HepG2 (cell line): ENCODE results near the gene PGS1. TPM values are rescaled to one million over a fixed set of nuclear protein-coding genes. Genes with fewer than 3 reads are reported as not detected.

Experiments used
- AKAP8 ChIP-seq: sonication (generic); formaldehyde crosslinking; IDR thresholded peaks from 2 replicates; pipeline ENCODE4 v1.5.1; 2020; ENCODE audit warnings: mild to moderate bottlenecking, missing genetic modification reagents
- DR1 ChIP-seq: sonication (generic); formaldehyde crosslinking; IDR thresholded peaks from 2 replicates; pipeline ENCODE4 v1.8.0; 2021; ENCODE audit warnings: mild to moderate bottlenecking, missing genetic modification reagents, inconsistent platforms
- DRAP1 ChIP-seq: IDR thresholded peaks from 2 replicates; pipeline ENCODE4 v1.6.1; 2016; ENCODE audit warnings: missing genetic modification reagents, missing compliant biosample characterization
- EZH2 ChIP-seq: conservative IDR thresholded peaks from 2 replicates; pipeline ENCODE4 v1.6.1; 2012; ENCODE audit warnings: mild to moderate bottlenecking, low read depth, low read length, moderate library complexity
- FOXA3 ChIP-seq: IDR thresholded peaks from 2 replicates; pipeline ENCODE4 v1.6.1; 2016; ENCODE audit warnings: missing genetic modification reagents, missing compliant biosample characterization
- GATAD2A ChIP-seq: IDR thresholded peaks from 2 replicates; pipeline ENCODE4 v1.6.1; 2016
- HOXD1 ChIP-seq: sonication (generic); formaldehyde crosslinking; IDR thresholded peaks from 2 replicates; pipeline ENCODE4 v1.5.0; 2020; ENCODE audit warnings: missing genetic modification reagents
- IRF9 ChIP-seq: sonication (generic); formaldehyde crosslinking; IDR thresholded peaks from 2 replicates; pipeline ENCODE4 v1.8.0; 2022; ENCODE audit warnings: missing genetic modification reagents, mild to moderate bottlenecking, borderline replicate concordance
- KMT2A ChIP-seq: sonication (generic); formaldehyde crosslinking; IDR thresholded peaks from 2 replicates; pipeline ENCODE4 v1.4.0; 2020; ENCODE audit warnings: missing genetic modification reagents
- MAZ ChIP-seq, 2 experiments: sonication (generic) in 1 of 2; formaldehyde crosslinking in 1 of 2; IDR thresholded peaks; 2 replicates each; pipeline versions ENCODE4 v1.5.0 to v1.6.1; 2012 to 2020; ENCODE audit warnings: low read depth in 2 of 2, mild to moderate bottlenecking in 2 of 2, borderline replicate concordance in 1 of 2, improper control_type of control experiment in 1 of 2, low read length in 1 of 2, missing genetic modification reagents in 1 of 2, moderate library complexity in 1 of 2
- MXD1 ChIP-seq: sonication (generic); formaldehyde crosslinking; IDR thresholded peaks from 2 replicates; pipeline ENCODE4 v1.4.0; 2020; ENCODE audit warnings: mild to moderate bottlenecking, missing genetic modification reagents
- MYNN ChIP-seq: sonication (generic); formaldehyde crosslinking; IDR thresholded peaks from 2 replicates; pipeline ENCODE4 v1.4.0; 2020; ENCODE audit warnings: mild to moderate bottlenecking, low read depth, missing genetic modification reagents
- NCOR1 ChIP-seq: fragments of 200-600 bp; sonication (generic); IDR thresholded peaks from 2 replicates; pipeline ENCODE4 v1.7.0; 2017; ENCODE audit warnings: antibody characterized with exemption, low read length, borderline replicate concordance
- PHF5A ChIP-seq: IDR thresholded peaks from one replicate; pipeline ENCODE4 v1.6.1; 2018; ENCODE audit warnings: low read depth, missing genetic modification reagents; ENCODE audit not compliant: unreplicated experiment
- RAD51 ChIP-seq: fragments of 450-650 bp; IDR thresholded peaks from 2 replicates; pipeline ENCODE4 v1.6.1; 2016; ENCODE audit warnings: borderline replicate concordance
- SALL1 ChIP-seq: sonication (generic); formaldehyde crosslinking; IDR thresholded peaks from 2 replicates; pipeline ENCODE4 v1.8.0; 2022; ENCODE audit warnings: mild to moderate bottlenecking, missing genetic modification reagents
- SAP130 ChIP-seq: IDR thresholded peaks from 2 replicates; pipeline ENCODE4 v1.6.1; 2016; ENCODE audit warnings: low read depth
- SATB2 ChIP-seq: sonication (generic); formaldehyde crosslinking; IDR thresholded peaks from 2 replicates; pipeline ENCODE4 v1.5.0; 2020; ENCODE audit warnings: missing genetic modification reagents
- SKIL ChIP-seq: sonication (generic); formaldehyde crosslinking; IDR thresholded peaks from 2 replicates; pipeline ENCODE4 v1.8.0; 2022; ENCODE audit warnings: missing genetic modification reagents, mild to moderate bottlenecking, moderate library complexity, borderline replicate concordance
- SNAI1 ChIP-seq: sonication (generic); formaldehyde crosslinking; IDR thresholded peaks from 2 replicates; pipeline ENCODE4 v1.5.0; 2020; ENCODE audit warnings: mild to moderate bottlenecking, missing genetic modification reagents, borderline replicate concordance
- TEAD3 ChIP-seq: optimal IDR thresholded peaks from 2 replicates; pipeline ENCODE3; 2016; ENCODE audit warnings: borderline replicate concordance
- ZBTB8A ChIP-seq: sonication (generic); formaldehyde crosslinking; IDR thresholded peaks from 2 replicates; pipeline ENCODE4 v1.4.0; 2020; ENCODE audit warnings: mild to moderate bottlenecking, low read depth, missing genetic modification reagents, borderline replicate concordance
- ZFX ChIP-seq: sonication (generic); formaldehyde crosslinking; IDR thresholded peaks from 2 replicates; pipeline ENCODE4 v1.4.0; 2020; ENCODE audit warnings: mild to moderate bottlenecking, low read depth, missing genetic modification reagents, moderate library complexity
- ZNF224 ChIP-seq: sonication (generic); formaldehyde crosslinking; IDR thresholded peaks from 2 replicates; pipeline ENCODE4 v1.5.0; 2020; ENCODE audit warnings: mild to moderate bottlenecking, missing genetic modification reagents
- ZNF354B ChIP-seq: sonication (generic); formaldehyde crosslinking; IDR thresholded peaks from 2 replicates; pipeline ENCODE4 v1.8.0; 2022; ENCODE audit warnings: mild to moderate bottlenecking, missing genetic modification reagents
- ZNF639 ChIP-seq: conservative IDR thresholded peaks from 2 replicates; pipeline ENCODE4 v1.6.1; 2018; ENCODE audit warnings: missing genetic modification reagents
- ZNF816 ChIP-seq: sonication (generic); formaldehyde crosslinking; IDR thresholded peaks from 2 replicates; pipeline ENCODE4 v1.8.0; 2022; ENCODE audit warnings: missing genetic modification reagents, mild to moderate bottlenecking, borderline replicate concordance
- polyA plus RNA-seq, 8 experiments: library from polyadenylated mRNA; depleted of rRNA in 3 of 8; stranded (reverse) in 7 of 8; unstranded in 1 of 8; fragments of >200 nt; fragmentation: Illumina TruSeq in 4 of 8; extraction: Trizol in 4 of 8; gene quantifications; 2 replicates each; pipeline versions ENCODE4 v1.2.1 to v1.2.3, GENCODE V29; 2011 to 2016; ENCODE audit warnings: low read depth in 4 of 8, missing spikeins in 1 of 8, mixed read lengths in 1 of 8; ENCODE audit not compliant: insufficient read depth in 1 of 8
- total RNA-seq, 5 experiments: library from RNA; depleted of rRNA; stranded (reverse); fragments of >200 nt; fragmentation: Illumina TruSeq; extraction: Trizol; gene quantifications; 2 replicates each; pipeline ENCODE4 v1.2.3, GENCODE V29; 2016; ENCODE audit warnings: low read depth in 1 of 5

Gene PGS1
- total and polyA plus RNA-seq, 2 of the 13 experiments (the other 11 are each of a cell fraction or from before 2014, with no cell fraction given), result 25.9 to 31.5 TPM

GRCh38 chr17:78355045-78355641 is 23.3 kb upstream of the PGS1 start (continued):
- no peak for TF ChIP-seq SNAI1
- no peak for TF ChIP-seq ZNF354B (CRISPR knock-in tag)
- peak; percentile 81 for TF ChIP-seq FOXA3 (CRISPR knock-in tag)
- TF ChIP-seq PHF5A (CRISPR knock-in tag), result no peak
- TF ChIP-seq MXD1 (CRISPR knock-in tag), result no peak
- no peak for TF ChIP-seq ZNF816 (CRISPR knock-in tag)
- peak; percentile 59 for TF ChIP-seq SKIL
- 0 out of 2 replicates have a peak, but pooled peaks have one; percentile 42 for TF ChIP-seq SATB2 (CRISPR knock-in tag)
- no peak for TF ChIP-seq KMT2A
- TF ChIP-seq RAD51, result no peak
- peak; percentile 51 for TF ChIP-seq SALL1 (CRISPR knock-in tag)
- TF ChIP-seq TEAD3 (CRISPR knock-in tag), result peak; percentile 84
- no peak for TF ChIP-seq HOXD1 (CRISPR knock-in tag)
- TF ChIP-seq NCOR1, result no peak
- no peak for TF ChIP-seq ZNF639 (CRISPR knock-in tag)
- TF ChIP-seq ZNF224 (CRISPR knock-in tag), result no peak
- no peak for TF ChIP-seq AKAP8
- TF ChIP-seq EZH2, result no peak
- peak; percentile 80 for TF ChIP-seq SAP130 (CRISPR knock-in tag)
- TF ChIP-seq ZFX (CRISPR knock-in tag), result no peak
- TF ChIP-seq GATAD2A (CRISPR knock-in tag), result peak; percentile 69
- no peak for TF ChIP-seq MYNN
- TF ChIP-seq ZBTB8A (CRISPR knock-in tag), result no peak
- TF ChIP-seq IRF9 (CRISPR knock-in tag), result no peak
- no peak for TF ChIP-seq DR1 (CRISPR knock-in tag)
- no peak for TF ChIP-seq MAZ (IDR thresholded peaks at IDR 0.05; ENCODE audit: borderline replicate concordance, low read depth, low read length)
- no peak for TF ChIP-seq MAZ (CRISPR knock-in tag; IDR thresholded peaks at IDR 0.05; ENCODE audit: low read depth)
- no peak; the same call in 1 of the 2 replicates for TF ChIP-seq DRAP1 (CRISPR knock-in tag)
